GM23338 (cell line): ENCODE data around the gene GRK3. TPM values are rescaled to one million over a fixed set of nuclear protein-coding genes. Genes with fewer than 3 reads are reported as not detected.

Experiments used
- ATAC-seq: fragments of 200-7000 bp; cut with Tn5 transposase; 3 replicates; pipeline ENCODE4 v1.9.1; 2020
- DNase-seq: peaks from one replicate; pipeline ENCODE4 v3.0.0-alpha.2; 2015; ENCODE audit warnings: low spot score
- H2AFZ ChIP-seq: fragments of 200-600 bp; sonication (generic); 2 replicates; pipeline ENCODE4 v1.8.0; 2016; ENCODE audit warnings: antibody characterized with exemption, mild to moderate bottlenecking, moderate library complexity
- H3F3A ChIP-seq: fragments of 200-600 bp; sonication (generic); replicated peaks from 2 replicates; pipeline ENCODE4 v1.8.0; 2017; ENCODE audit warnings: antibody characterized with exemption, mixed run types, low read depth
- H3K27ac ChIP-seq: fragments of 200-600 bp; sonication (generic); 2 replicates; pipeline ENCODE4 v1.6.1; 2016; ENCODE audit warnings: low read depth
- H3K27me3 ChIP-seq: fragments of 200-600 bp; sonication (generic); 2 replicates; pipeline ENCODE4 v1.8.0; 2016; ENCODE audit warnings: mild to moderate bottlenecking, mixed run types, moderate library complexity; ENCODE audit not compliant: insufficient read depth
- H3K36me3 ChIP-seq: fragments of 200-600 bp; sonication (generic); 2 replicates; pipeline ENCODE4 v1.8.0; 2016; ENCODE audit warnings: mild to moderate bottlenecking; ENCODE audit not compliant: insufficient read depth
- H3K4me1 ChIP-seq: fragments of 200-600 bp; sonication (generic); 2 replicates; pipeline ENCODE4 v1.8.0; 2016; ENCODE audit warnings: mild to moderate bottlenecking, moderate library complexity; ENCODE audit not compliant: insufficient read depth
- H3K4me2 ChIP-seq: fragments of 200-600 bp; sonication (generic); 2 replicates; pipeline ENCODE4 v1.7.1; 2017; ENCODE audit warnings: mixed run types
- H3K4me3 ChIP-seq: fragments of 200-600 bp; sonication (generic); 2 replicates; pipeline ENCODE4 v1.6.1; 2016; ENCODE audit warnings: mixed run types
- H3K79me2 ChIP-seq: fragments of 200-600 bp; sonication (generic); replicated peaks from 2 replicates; pipeline ENCODE4 v1.8.0; 2017; ENCODE audit warnings: mild to moderate bottlenecking; ENCODE audit not compliant: insufficient read depth
- H3K9me2 ChIP-seq: fragments of 200-600 bp; sonication (generic); 2 replicates; pipeline ENCODE4 v1.8.0; 2017; ENCODE audit not compliant: insufficient read depth
- H4K20me1 ChIP-seq: fragments of 200-600 bp; sonication (generic); replicated peaks from 2 replicates; pipeline ENCODE4 v1.8.0; 2017; ENCODE audit warnings: mild to moderate bottlenecking; ENCODE audit not compliant: insufficient read depth
- H3K27ac Mint-ChIP-seq: 2 replicates; pipeline ENCODE4 v1.8.0; 2020; ENCODE audit warnings: inconsistent platforms, mild to moderate bottlenecking, moderate library complexity, mixed read lengths
- H3K27me3 Mint-ChIP-seq: 3 replicates; pipeline ENCODE4 v1.8.0; 2022; ENCODE audit warnings: low read depth, mild to moderate bottlenecking, moderate library complexity, mixed read lengths, inconsistent platforms; ENCODE audit not compliant: insufficient read depth, poor library complexity
- H3K36me3 Mint-ChIP-seq: 3 replicates; pipeline ENCODE4 v1.8.0; 2021; ENCODE audit warnings: low read depth, mild to moderate bottlenecking, inconsistent platforms, moderate library complexity, mixed read lengths
- H3K4me1 Mint-ChIP-seq: 3 replicates; pipeline ENCODE4 v1.8.0; 2020; ENCODE audit warnings: mild to moderate bottlenecking, inconsistent platforms, mixed read lengths
- H3K4me3 Mint-ChIP-seq: 3 replicates; pipeline ENCODE4 v1.8.0; 2021; ENCODE audit warnings: moderate library complexity, mild to moderate bottlenecking, inconsistent platforms, mixed read lengths
- H3K9me3 Mint-ChIP-seq: 3 replicates; pipeline ENCODE4 v1.8.0; 2020; ENCODE audit warnings: moderate library complexity, mild to moderate bottlenecking, inconsistent platforms, mixed read lengths
- CREB1 ChIP-seq: fragments of 250-450 bp; sonication (Bioruptor Pico); IDR thresholded peaks from 2 replicates; pipeline ENCODE4 v1.5.0; 2020; ENCODE audit warnings: low read depth, mild to moderate bottlenecking, moderate library complexity
- EZH2 ChIP-seq: fragments of 200-600 bp; sonication (generic); IDR thresholded peaks from one replicate; pipeline ENCODE4 v1.8.0; 2017; ENCODE audit warnings: antibody characterized with exemption, mild to moderate bottlenecking, low read depth; ENCODE audit not compliant: unreplicated experiment
- JUNB ChIP-seq: IDR thresholded peaks from one replicate; pipeline ENCODE4 v1.6.1; 2016; ENCODE audit warnings: antibody characterized with exemption; ENCODE audit not compliant: unreplicated experiment
- NANOG ChIP-seq: IDR thresholded peaks from 2 replicates; pipeline ENCODE4 v1.6.1; 2016; ENCODE audit warnings: antibody characterized with exemption, borderline replicate concordance
- STAT1 ChIP-seq: IDR thresholded peaks from one replicate; pipeline ENCODE4 v1.6.1; 2016; ENCODE audit warnings: antibody characterized with exemption; ENCODE audit not compliant: unreplicated experiment
- ZNF114 ChIP-seq: fragments of 250-450 bp; sonication (Bioruptor Pico); IDR thresholded peaks from 2 replicates; pipeline ENCODE4 v1.5.0; 2020; ENCODE audit warnings: mild to moderate bottlenecking, moderate library complexity
- ZNF331 ChIP-seq: fragments of 250-450 bp; sonication (Bioruptor Pico); IDR thresholded peaks from 2 replicates; pipeline ENCODE4 v1.5.0; 2020; ENCODE audit warnings: low read depth, mild to moderate bottlenecking, moderate library complexity
- polyA plus RNA-seq: library from polyadenylated mRNA; unstranded; fragments of >200 nt; fragmentation: Nextera tagmentation; extraction: Ambion mirVana; gene quantifications from 2 replicates; pipeline ENCODE4 v1.2.1, GENCODE V29; 2016
- total RNA-seq: library from RNA; depleted of rRNA; stranded (reverse); fragments of >200 nt; shearing (Covaris generic); gene quantifications from 2 replicates; pipeline ENCODE4 v1.2.3, GENCODE V29; 2014
- TF ChIP-seq, protein P1 (sequence below): IDR thresholded peaks from one replicate; pipeline ENCODE4 v1.6.1; 2018; ENCODE audit warnings: antibody characterized with exemption; ENCODE audit not compliant: unreplicated experiment
- TF ChIP-seq, protein P2 (sequence below), 2 experiments: fragments of 200-600 bp in 1 of 2; sonication (generic) in 1 of 2; conservative IDR thresholded peaks; 2 replicates each; pipeline versions ENCODE4 v1.5.1 to v1.6.1; 2016 to 2017; ENCODE audit warnings: antibody characterized with exemption in 2 of 2, low read depth in 2 of 2, mild to moderate bottlenecking in 2 of 2, moderate library complexity in 1 of 2

GRK3 gene
- total and polyA plus RNA-seq, 2 experiments from 2014 or later = 6.0 to 25.3 TPM

DNA sequence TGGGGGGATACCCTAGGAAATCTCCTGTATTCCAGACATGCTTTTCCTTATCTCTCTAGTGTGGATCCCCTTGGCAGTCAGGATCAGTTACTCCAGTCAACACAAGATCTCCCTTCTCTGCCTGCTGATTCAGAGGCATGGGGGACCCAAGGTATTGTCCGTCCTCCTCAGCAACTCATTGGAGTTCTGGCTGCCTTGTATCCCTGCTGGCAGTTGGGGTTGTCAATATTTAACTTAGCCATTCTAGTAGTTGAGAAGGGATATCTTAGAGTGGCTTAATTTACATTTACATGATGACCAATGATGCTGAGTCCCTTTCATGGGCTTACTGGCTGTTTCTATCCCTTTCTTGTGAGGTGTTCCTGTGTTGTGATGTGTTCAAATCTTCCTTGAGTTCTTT lies 74.2 kb downstream of the GRK3 start:
- H2AFZ ChIP-seq = no peak overlapping the region
- peaks cover 5% of the 10 kb centered on the region for H4K20me1 ChIP-seq
- peaks cover 7% of the 10 kb centered on the region for H3K36me3 ChIP-seq
- no peak overlapping the region for H3K27ac ChIP-seq
- H3K4me3 ChIP-seq = no peak overlapping the region
- H3K27me3 ChIP-seq = no peaks in the 10 kb centered on the region
- no peaks in the 10 kb centered on the region for H3K9me2 ChIP-seq
- H3K79me2 ChIP-seq = peaks cover 50% of the 10 kb centered on the region
- no peak overlapping the region for H3K27ac Mint-ChIP-seq
- H3F3A ChIP-seq = no peaks in the 10 kb centered on the region
- ATAC-seq (no peak), DNase-seq (no peak)
- no peak overlapping the region for H3K4me3 Mint-ChIP-seq
- no peak for TF ChIP-seq STAT1
- no peak for TF ChIP-seq JUNB
- TF ChIP-seq EZH2 = no peak
- TF ChIP-seq, protein P1, sequence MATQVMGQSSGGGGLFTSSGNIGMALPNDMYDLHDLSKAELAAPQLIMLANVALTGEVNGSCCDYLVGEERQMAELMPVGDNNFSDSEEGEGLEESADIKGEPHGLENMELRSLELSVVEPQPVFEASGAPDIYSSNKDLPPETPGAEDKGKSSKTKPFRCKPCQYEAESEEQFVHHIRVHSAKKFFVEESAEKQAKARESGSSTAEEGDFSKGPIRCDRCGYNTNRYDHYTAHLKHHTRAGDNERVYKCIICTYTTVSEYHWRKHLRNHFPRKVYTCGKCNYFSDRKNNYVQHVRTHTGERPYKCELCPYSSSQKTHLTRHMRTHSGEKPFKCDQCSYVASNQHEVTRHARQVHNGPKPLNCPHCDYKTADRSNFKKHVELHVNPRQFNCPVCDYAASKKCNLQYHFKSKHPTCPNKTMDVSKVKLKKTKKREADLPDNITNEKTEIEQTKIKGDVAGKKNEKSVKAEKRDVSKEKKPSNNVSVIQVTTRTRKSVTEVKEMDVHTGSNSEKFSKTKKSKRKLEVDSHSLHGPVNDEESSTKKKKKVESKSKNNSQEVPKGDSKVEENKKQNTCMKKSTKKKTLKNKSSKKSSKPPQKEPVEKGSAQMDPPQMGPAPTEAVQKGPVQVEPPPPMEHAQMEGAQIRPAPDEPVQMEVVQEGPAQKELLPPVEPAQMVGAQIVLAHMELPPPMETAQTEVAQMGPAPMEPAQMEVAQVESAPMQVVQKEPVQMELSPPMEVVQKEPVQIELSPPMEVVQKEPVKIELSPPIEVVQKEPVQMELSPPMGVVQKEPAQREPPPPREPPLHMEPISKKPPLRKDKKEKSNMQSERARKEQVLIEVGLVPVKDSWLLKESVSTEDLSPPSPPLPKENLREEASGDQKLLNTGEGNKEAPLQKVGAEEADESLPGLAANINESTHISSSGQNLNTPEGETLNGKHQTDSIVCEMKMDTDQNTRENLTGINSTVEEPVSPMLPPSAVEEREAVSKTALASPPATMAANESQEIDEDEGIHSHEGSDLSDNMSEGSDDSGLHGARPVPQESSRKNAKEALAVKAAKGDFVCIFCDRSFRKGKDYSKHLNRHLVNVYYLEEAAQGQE = no peak
- peaks cover 7% of the 10 kb centered on the region for H3K27me3 Mint-ChIP-seq
- H3K9me3 Mint-ChIP-seq = peaks cover 6% of the 10 kb centered on the region; the same call in 2 of the 3 replicates
- peaks cover 21% of the 10 kb centered on the region for H3K36me3 Mint-ChIP-seq
- peaks cover 23% of the 10 kb centered on the region for H3K4me1 ChIP-seq
- H3K4me2 ChIP-seq = no peak overlapping the region
- peaks cover 18% of the 10 kb centered on the region for H3K4me1 Mint-ChIP-seq

DNA sequence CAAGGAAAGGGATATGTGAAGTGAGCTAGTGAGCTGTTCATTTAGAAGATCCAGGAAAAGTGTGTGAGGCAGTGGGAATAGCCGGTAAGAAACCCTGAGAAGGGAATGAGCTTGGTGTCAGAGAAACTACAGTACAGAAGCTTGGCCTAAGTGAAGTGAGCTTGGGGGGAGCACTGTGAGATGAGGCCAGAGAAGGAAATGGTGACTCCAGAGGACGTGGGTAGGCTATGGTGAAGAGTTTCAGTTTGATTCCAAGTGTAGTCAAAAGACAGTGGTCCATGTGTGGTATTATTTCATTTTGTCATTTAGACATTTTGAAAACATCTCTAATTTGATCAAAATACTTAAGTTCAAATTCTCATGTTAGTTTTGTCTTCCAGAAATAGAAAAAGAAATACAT lies 77.2 kb downstream of the GRK3 start:
- Histone ChIP-seq H4K20me1 (peaks cover 7% of the 10 kb centered on the region), H3K27ac (peak overlapping the region; percentile 79; the same call in 1 of the 2 replicates), H3K4me2 (no peak overlapping the region), H3K27me3 (no peaks in the 10 kb centered on the region), H3K9me2 (no peaks in the 10 kb centered on the region), H3F3A (no peaks in the 10 kb centered on the region), H3K4me1 (peaks cover 29% of the 10 kb centered on the region), H3K79me2 (peaks cover 45% of the 10 kb centered on the region), H3K4me3 (no peak overlapping the region), H3K36me3 (peaks cover 7% of the 10 kb centered on the region), H2AFZ (no peak overlapping the region)
- Mint-ChIP-seq H3K27ac (no peak overlapping the region), H3K4me1 (peaks cover 24% of the 10 kb centered on the region), H3K36me3 (peaks cover 32% of the 10 kb centered on the region), H3K27me3 (peaks cover 7% of the 10 kb centered on the region), H3K9me3 (peaks cover 6% of the 10 kb centered on the region; the same call in 2 of the 3 replicates), H3K4me3 (no peak overlapping the region)
- no peak for ATAC-seq
- TF ChIP-seq ZNF331 (CRISPR knock-in tag) = no peak
- no peak for TF ChIP-seq NANOG
- no peak for DNase-seq

DNA sequence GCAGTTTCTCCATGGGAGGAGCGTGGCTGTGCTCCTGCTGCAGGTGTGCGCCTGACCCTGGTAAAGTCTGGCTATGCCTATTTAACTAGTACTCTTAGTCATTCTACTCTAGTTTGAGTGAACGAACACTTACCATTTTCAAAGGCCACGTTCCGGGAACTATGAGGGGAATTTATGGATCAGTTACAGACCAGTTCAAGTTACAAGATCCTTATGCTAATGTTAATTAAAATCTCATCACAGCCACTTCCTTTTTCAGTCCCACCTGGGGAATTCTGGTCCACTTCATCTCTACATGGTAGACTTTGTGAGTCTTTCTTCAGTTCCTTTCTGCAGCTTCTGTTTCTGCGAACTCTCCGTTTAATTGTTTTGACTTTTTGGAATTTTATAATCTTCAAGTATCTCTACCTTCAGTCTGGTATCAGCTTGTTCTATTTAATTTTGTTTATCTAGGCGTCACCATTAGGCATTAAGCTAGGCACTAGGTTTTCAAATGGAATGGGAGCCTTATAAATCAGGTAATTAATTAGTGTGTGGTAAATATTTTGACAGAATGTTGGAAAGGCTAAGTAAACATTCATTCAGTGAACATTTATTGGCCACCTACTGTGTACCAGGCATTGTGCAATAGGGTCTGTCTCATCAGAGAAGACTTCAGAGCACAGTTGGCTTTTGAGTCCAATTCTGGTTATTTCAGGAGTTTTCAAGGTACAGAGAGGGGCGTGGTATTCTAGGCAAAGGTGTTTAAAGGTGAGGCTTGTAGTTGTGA lies 78.9 kb downstream of the GRK3 start:
- Histone ChIP-seq H3F3A (no peaks in the 10 kb centered on the region), H4K20me1 (peaks cover 7% of the 10 kb centered on the region), H2AFZ (no peak overlapping the region), H3K79me2 (peaks cover 33% of the 10 kb centered on the region), H3K4me2 (peak overlapping the region; percentile 31; the same call in 1 of the 2 replicates), H3K27ac (peak overlapping the region; percentile 65; the same call in 1 of the 2 replicates), H3K9me2 (no peaks in the 10 kb centered on the region), H3K27me3 (no peaks in the 10 kb centered on the region), H3K4me3 (no peak overlapping the region), H3K4me1 (peaks cover 29% of the 10 kb centered on the region), H3K36me3 (peaks cover 7% of the 10 kb centered on the region)
- H3K4me3 Mint-ChIP-seq = no peak overlapping the region
- peaks cover 6% of the 10 kb centered on the region; the same call in 2 of the 3 replicates for H3K9me3 Mint-ChIP-seq
- peaks cover 22% of the 10 kb centered on the region for H3K36me3 Mint-ChIP-seq
- ATAC-seq = peak; percentile 61
- peaks cover 7% of the 10 kb centered on the region for H3K27me3 Mint-ChIP-seq
- no peak overlapping the region for H3K27ac Mint-ChIP-seq
- peaks cover 24% of the 10 kb centered on the region for H3K4me1 Mint-ChIP-seq
- peak; percentile 35 for DNase-seq
- TF ChIP-seq, protein P2, sequence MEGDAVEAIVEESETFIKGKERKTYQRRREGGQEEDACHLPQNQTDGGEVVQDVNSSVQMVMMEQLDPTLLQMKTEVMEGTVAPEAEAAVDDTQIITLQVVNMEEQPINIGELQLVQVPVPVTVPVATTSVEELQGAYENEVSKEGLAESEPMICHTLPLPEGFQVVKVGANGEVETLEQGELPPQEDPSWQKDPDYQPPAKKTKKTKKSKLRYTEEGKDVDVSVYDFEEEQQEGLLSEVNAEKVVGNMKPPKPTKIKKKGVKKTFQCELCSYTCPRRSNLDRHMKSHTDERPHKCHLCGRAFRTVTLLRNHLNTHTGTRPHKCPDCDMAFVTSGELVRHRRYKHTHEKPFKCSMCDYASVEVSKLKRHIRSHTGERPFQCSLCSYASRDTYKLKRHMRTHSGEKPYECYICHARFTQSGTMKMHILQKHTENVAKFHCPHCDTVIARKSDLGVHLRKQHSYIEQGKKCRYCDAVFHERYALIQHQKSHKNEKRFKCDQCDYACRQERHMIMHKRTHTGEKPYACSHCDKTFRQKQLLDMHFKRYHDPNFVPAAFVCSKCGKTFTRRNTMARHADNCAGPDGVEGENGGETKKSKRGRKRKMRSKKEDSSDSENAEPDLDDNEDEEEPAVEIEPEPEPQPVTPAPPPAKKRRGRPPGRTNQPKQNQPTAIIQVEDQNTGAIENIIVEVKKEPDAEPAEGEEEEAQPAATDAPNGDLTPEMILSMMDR (conservative IDR thresholded peaks at IDR 0.05; ENCODE audit: low read depth in 2 of 2) = no peak
- no peak for TF ChIP-seq JUNB
- no peak for TF ChIP-seq CREB1 (CRISPR knock-in tag)
- TF ChIP-seq NANOG = no peak
- TF ChIP-seq, protein P1 = no peak
- no peak for TF ChIP-seq ZNF114 (CRISPR knock-in tag)
